ENCODE data around the gene TIMM17A.

The TIMM17A gene

DNA sequence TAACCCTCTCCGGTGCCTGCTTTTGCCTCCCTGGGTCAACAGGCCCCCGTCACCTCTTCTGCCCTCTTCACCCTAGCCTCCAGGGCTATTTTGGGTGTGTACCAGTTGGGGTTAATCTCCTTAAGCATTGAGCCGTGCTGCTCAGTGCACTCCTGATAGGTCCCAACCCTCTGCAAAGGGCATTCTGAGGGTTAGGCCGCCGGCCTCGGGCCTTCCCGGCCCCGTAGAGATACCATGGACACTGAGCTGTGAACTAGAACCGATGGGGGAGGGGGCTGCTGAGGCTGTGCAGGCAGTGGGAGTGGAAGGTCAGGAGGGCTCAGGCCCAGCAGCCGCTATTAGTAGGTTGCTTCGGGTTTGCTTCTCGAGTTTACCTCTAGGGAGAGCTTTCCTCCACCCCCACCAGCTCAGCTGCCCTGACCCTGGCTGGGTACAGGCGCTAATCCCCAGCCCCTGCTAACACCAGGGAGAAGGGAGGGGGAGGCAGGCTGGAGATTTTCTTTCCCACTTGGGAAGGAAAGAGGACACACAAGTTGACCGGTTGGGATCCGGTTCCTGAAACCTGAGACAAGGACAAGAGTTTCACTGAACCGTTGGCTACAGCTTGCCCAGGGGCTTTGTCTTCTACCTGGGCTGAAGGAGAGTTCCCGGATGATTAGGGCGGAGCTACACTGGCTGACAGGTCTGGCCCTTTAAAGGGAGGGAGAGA is 13.7 kb upstream of the TIMM17A start:
- Histone ChIP-seq H3K27me3 (ENCODE audit: control insufficient read depth, insufficient read depth, low read length) (peaks cover 4% of the 10 kb centered on the region), H3K4me3 (ENCODE audit: low read depth, low read length) (peak overlapping the region; percentile 47), H3K4me1 (ENCODE audit: control insufficient read depth, insufficient read depth, low read length) (peaks cover 26% of the 10 kb centered on the region), H3K36me3 (ENCODE audit: control insufficient read depth, insufficient read depth, low read length) (no peaks in the 10 kb centered on the region), H3K9ac (ENCODE audit: low read length) (peak overlapping the region; percentile 81), H3K27ac (ENCODE audit: low read depth, low read length) (peak overlapping the region; percentile 62), H3K9me3 (ENCODE audit: control insufficient read depth, insufficient read depth, low read depth, low read length) (no peaks in the 10 kb centered on the region)

DNA sequence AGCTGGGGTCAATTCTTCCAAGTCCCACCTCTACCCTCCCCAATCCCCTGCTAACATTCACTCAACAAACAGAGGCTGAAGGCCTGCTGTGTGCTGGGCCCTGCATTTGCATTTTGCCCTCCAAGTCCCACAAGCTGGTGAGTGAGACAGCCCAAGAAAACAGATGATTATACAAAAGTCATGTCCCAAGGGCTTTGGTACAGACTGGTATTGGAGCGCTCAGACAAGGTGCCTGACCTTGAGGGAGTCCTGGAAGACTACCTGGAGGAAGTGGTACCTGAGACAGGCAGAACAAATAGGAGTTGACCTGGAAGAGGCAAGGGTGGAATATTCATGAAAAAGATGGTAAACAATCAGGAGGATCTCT is 13.2 kb upstream of the TIMM17A start:
- peaks cover 9% of the 10 kb centered on the region for H3K27me3 ChIP-seq (ENCODE audit: control insufficient read depth, insufficient read depth, low read length)
- H3K9ac ChIP-seq (ENCODE audit: low read length), result peak overlapping the region; percentile 81
- H3K36me3 ChIP-seq (ENCODE audit: control insufficient read depth, insufficient read depth, low read length), result no peaks in the 10 kb centered on the region
- H3K4me1 ChIP-seq (ENCODE audit: control insufficient read depth, insufficient read depth, low read length), result peaks cover 26% of the 10 kb centered on the region
- H3K4me3 ChIP-seq (ENCODE audit: low read depth, low read length), result peak overlapping the region; percentile 47; the same call in 1 of the 2 replicates
- no peak overlapping the region; the same call in 1 of the 2 replicates for H3K27ac ChIP-seq (ENCODE audit: low read depth, low read length)
- H3K9me3 ChIP-seq (ENCODE audit: control insufficient read depth, insufficient read depth, low read depth, low read length), result no peaks in the 10 kb centered on the region

DNA sequence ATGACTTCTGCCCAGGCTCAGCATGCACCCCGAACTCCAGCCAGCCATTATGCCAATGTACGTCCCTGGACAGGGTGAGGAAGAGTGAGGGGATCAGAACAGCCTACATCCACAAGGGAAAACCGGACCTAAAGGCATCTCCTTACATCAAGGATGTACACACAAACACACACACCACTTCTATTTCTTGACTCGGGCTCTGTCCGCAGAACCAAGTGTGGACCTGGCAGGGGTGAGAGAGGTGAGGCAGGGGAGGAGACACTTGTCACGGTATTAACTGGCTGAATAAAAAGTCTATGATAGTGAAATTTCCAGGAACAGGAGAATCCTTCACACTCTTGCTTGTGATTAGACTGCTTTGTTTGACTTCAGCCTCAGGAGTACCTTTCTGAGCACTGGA is 11.3 kb upstream of the TIMM17A start:
- Histone ChIP-seq H3K4me3 (ENCODE audit: low read depth, low read length) (no peak overlapping the region), H3K27me3 (ENCODE audit: control insufficient read depth, insufficient read depth, low read length) (peaks cover 22% of the 10 kb centered on the region), H3K9me3 (ENCODE audit: control insufficient read depth, insufficient read depth, low read depth, low read length) (no peaks in the 10 kb centered on the region), H3K36me3 (ENCODE audit: control insufficient read depth, insufficient read depth, low read length) (no peaks in the 10 kb centered on the region), H3K4me1 (ENCODE audit: control insufficient read depth, insufficient read depth, low read length) (peaks cover 26% of the 10 kb centered on the region), H3K9ac (ENCODE audit: low read length) (no peak overlapping the region), H3K27ac (ENCODE audit: low read depth, low read length) (no peak overlapping the region)

DNA sequence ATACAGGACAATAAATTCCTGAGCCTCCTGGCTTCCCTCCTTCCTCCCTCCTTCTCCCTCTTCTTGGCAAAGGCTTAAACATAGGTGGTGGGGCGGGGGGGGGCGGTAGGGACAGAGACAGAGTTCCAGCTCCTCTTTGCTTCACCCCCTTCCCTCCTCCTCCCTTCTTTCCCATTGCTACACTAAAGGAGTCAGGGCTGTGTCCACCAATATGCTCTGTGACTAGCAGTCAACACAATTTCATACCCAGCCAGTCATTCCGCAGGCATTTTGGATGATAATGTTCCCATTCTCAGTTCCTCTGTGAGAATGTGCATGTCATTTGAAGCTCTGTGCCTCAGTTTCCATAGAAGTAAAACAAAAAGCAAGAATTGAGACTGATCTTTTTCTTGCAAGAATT is 10.7 kb upstream of the TIMM17A start:
- H3K9me3 ChIP-seq (ENCODE audit: control insufficient read depth, insufficient read depth, low read depth, low read length), result no peaks in the 10 kb centered on the region
- H3K4me3 ChIP-seq (ENCODE audit: low read depth, low read length), result no peak overlapping the region
- H3K27ac ChIP-seq (ENCODE audit: low read depth, low read length), result no peak overlapping the region
- H3K4me1 ChIP-seq (ENCODE audit: control insufficient read depth, insufficient read depth, low read length), result peaks cover 26% of the 10 kb centered on the region
- H3K36me3 ChIP-seq (ENCODE audit: control insufficient read depth, insufficient read depth, low read length), result no peaks in the 10 kb centered on the region
- no peak overlapping the region for H3K9ac ChIP-seq (ENCODE audit: low read length)
- peaks cover 22% of the 10 kb centered on the region for H3K27me3 ChIP-seq (ENCODE audit: control insufficient read depth, insufficient read depth, low read length)

DNA sequence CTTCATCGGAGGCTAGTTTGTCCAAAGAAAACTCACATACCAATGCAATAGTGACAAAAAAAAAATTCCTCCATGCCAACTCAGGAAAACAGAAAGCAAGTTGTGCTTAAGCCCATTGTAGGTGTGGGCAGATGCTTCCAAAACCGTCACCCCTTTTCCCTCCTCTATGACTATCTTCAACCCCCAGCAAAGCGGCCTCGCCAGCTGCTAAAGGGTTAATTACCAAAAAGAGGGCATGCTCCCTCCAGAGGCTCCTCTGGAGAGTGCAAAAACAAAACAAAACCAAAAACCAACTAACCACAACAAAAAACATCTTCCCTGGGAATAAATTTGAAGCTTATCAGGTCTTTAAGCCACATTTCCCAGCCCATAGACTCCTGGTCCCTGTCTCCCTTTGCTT is 10.1 kb upstream of the TIMM17A start:
- H3K4me1 ChIP-seq (ENCODE audit: control insufficient read depth, insufficient read depth, low read length), result peaks cover 26% of the 10 kb centered on the region
- peaks cover 22% of the 10 kb centered on the region for H3K27me3 ChIP-seq (ENCODE audit: control insufficient read depth, insufficient read depth, low read length)
- H3K27ac ChIP-seq (ENCODE audit: low read depth, low read length), result no peak overlapping the region
- H3K9me3 ChIP-seq (ENCODE audit: control insufficient read depth, insufficient read depth, low read depth, low read length), result no peaks in the 10 kb centered on the region
- no peaks in the 10 kb centered on the region for H3K36me3 ChIP-seq (ENCODE audit: control insufficient read depth, insufficient read depth, low read length)
- H3K9ac ChIP-seq (ENCODE audit: low read length), result no peak overlapping the region
- H3K4me3 ChIP-seq (ENCODE audit: low read depth, low read length), result peak overlapping the region; percentile 2; the same call in 1 of the 2 replicates

DNA sequence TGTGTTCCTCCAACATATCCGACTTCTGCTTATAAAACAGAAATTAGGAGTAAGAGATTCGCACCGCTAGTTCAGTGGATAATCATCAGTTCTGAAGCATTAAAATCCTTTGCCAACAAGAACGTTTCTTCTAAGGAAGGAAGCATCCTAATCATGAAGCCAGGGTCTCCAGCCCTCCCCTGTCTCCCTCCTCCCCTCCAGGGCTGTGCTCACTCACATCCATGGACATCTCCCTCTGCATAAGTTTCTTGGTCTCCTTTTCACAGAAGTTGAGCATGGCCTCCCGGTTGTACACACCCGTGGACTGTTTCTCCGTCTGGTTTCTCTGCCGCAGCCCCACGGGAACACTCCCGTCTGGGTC is 9.5 kb upstream of the TIMM17A start:
- peaks cover 22% of the 10 kb centered on the region for H3K27me3 ChIP-seq (ENCODE audit: control insufficient read depth, insufficient read depth, low read length)
- H3K9me3 ChIP-seq (ENCODE audit: control insufficient read depth, insufficient read depth, low read depth, low read length), result no peaks in the 10 kb centered on the region
- H3K4me1 ChIP-seq (ENCODE audit: control insufficient read depth, insufficient read depth, low read length), result peaks cover 26% of the 10 kb centered on the region
- peak overlapping the region; percentile 4 for H3K9ac ChIP-seq (ENCODE audit: low read length)
- no peaks in the 10 kb centered on the region for H3K36me3 ChIP-seq (ENCODE audit: control insufficient read depth, insufficient read depth, low read length)
- peak overlapping the region; percentile 70 for H3K4me3 ChIP-seq (ENCODE audit: low read depth, low read length)
- H3K27ac ChIP-seq (ENCODE audit: low read depth, low read length), result no peak overlapping the region

DNA sequence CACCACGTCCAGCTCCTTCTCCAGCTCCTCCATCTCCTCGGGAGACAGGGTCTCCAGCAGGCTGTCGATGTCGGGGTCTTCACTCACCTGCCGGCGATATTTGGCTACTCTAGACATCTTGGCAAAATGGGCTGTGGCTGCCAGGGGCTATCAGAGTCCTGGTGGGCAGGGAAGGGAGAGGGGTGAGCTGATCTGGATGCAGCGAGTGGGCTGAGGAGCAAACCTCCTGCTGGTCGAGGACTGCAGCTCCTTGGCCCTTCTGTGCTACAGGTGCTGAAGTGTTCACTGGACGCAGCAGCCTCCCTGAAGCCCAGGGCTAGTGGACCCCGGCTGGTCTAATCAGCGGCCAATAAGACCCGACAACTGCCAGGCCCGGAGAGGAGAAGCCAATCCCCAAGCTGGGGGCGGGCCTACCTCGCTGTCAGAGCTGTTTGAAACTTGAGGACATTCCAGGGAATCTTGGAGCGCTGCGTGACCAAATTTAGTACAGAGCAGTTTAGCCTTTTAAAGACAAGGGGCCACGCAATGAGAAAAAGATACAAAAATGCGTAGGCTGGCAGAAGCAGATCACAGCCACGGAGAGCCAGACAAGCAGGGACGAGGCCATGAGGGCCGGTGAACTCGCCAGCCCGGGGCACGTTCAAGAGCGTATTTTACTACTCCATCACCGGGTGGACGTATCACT is 8.9 kb upstream of the TIMM17A start, which contains the start of gene LMOD1:
LMOD1 (minus strand) TSS at position 325 of the 685 bp plus-strand sequence; CDS start at position 117, 208 bp downstream.
- Histone ChIP-seq H3K36me3 (ENCODE audit: control insufficient read depth, insufficient read depth, low read length) (no peaks in the 10 kb centered on the region), H3K27ac (ENCODE audit: low read depth, low read length) (no peak within 1 kb of the TSS), H3K4me3 (ENCODE audit: low read depth, low read length) (peak within 1 kb of the TSS; percentile 70), H3K9ac (ENCODE audit: low read length) (peak within 1 kb of the TSS; percentile 41), H3K4me1 (ENCODE audit: control insufficient read depth, insufficient read depth, low read length) (peaks cover 23% of the 10 kb centered on the region), H3K27me3 (ENCODE audit: control insufficient read depth, insufficient read depth, low read length) (peaks cover 22% of the 10 kb centered on the region), H3K9me3 (ENCODE audit: control insufficient read depth, insufficient read depth, low read depth, low read length) (no peaks in the 10 kb centered on the region)

DNA sequence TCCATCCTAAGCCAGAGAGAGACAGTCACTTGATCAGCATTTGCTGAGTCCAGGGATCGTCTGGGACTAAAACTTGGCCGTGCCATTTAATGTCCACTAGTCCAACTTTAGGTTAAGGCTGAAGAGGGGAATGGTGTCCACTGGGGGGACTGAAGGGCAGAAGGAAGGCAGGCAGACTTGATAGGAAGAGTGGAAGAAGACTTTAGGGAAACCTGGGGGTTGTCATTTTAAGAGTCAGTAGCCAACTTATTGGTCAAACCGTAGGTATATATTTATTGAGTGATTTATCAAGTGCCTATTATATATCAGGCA is 7.7 kb upstream of the TIMM17A start:
- Histone ChIP-seq H3K4me1 (ENCODE audit: control insufficient read depth, insufficient read depth, low read length) (peaks cover 13% of the 10 kb centered on the region), H3K27me3 (ENCODE audit: control insufficient read depth, insufficient read depth, low read length) (peaks cover 22% of the 10 kb centered on the region), H3K36me3 (ENCODE audit: control insufficient read depth, insufficient read depth, low read length) (no peaks in the 10 kb centered on the region), H3K9me3 (ENCODE audit: control insufficient read depth, insufficient read depth, low read depth, low read length) (no peaks in the 10 kb centered on the region), H3K27ac (ENCODE audit: low read depth, low read length) (no peak overlapping the region), H3K9ac (ENCODE audit: low read length) (no peak overlapping the region), H3K4me3 (ENCODE audit: low read depth, low read length) (no peak overlapping the region)

DNA sequence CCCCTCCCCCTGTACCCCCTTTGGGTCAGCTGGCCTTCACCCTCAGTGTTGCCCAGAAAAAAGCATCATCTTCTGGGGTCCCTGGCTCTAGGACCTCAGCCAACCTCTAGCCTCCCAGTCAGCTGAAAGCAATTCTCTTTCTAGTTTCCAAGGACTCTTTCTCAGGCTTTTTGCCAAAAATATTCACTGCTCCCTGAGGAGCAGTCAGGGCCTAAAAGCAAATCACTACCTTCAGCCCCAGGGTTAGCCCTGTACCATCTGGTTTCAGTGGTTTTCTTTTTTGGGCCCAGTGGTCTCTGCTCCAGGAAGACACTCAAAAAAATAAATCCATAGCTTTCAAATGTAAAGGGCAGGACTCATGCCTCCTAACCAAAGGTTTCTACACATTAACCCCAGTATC is 5.8 kb upstream of the TIMM17A start:
- peaks cover 22% of the 10 kb centered on the region for H3K27me3 ChIP-seq (ENCODE audit: control insufficient read depth, insufficient read depth, low read length)

DNA sequence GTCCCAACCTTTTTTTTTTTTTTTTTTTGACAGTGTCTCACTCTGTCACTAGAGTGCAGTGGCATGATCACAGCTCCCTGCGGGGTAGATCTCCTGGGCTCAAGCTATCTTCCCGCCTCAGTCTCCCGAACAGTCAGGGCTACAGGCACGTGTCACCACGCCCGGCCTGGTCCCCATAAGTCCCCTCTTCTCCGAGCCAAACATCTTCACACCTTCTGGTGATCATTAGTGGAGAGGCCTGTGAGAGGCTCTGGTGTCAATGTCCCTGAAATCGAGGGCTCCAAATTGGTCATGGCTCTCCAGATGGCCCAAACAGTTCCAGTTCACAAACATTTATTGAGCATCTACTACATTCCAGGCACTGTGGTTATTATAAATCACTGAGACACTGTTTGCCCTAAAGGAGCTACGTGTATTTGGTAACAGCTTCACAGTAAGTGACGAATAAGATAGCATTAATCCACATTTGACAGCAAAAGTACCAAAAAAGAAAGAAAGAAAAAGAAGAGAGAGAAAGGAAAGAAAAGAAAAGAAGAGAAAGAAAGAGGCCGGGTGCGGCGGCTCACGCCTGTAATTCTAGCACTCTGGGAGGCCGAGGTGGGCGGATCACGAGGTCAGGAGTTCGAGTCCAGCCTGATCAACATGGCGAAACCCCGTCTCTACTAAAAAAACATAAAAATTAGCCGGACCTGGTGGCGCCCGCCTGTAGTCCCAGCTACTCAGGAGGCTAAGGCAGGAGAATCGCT is 867 bp upstream of the TIMM17A start:
- Histone ChIP-seq H3K9me3 (ENCODE audit: control insufficient read depth, insufficient read depth, low read depth, low read length) (no peaks in the 10 kb centered on the region), H3K27ac (ENCODE audit: low read depth, low read length) (peak overlapping the region; percentile 78; the same call in 1 of the 2 replicates), H3K27me3 (ENCODE audit: control insufficient read depth, insufficient read depth, low read length) (no peaks in the 10 kb centered on the region), H3K9ac (ENCODE audit: low read length) (peak overlapping the region; percentile 97), H3K4me1 (ENCODE audit: control insufficient read depth, insufficient read depth, low read length) (peaks cover 7% of the 10 kb centered on the region), H3K4me3 (ENCODE audit: low read depth, low read length) (peak overlapping the region; percentile 97), H3K36me3 (ENCODE audit: control insufficient read depth, insufficient read depth, low read length) (peaks cover 21% of the 10 kb centered on the region)

More for the DNA sequence above, 5.8 kb upstream of the TIMM17A start:
- Histone ChIP-seq H3K4me1 (ENCODE audit: control insufficient read depth, insufficient read depth, low read length) (peaks cover 17% of the 10 kb centered on the region), H3K9ac (ENCODE audit: low read length) (no peak overlapping the region), H3K9me3 (ENCODE audit: control insufficient read depth, insufficient read depth, low read depth, low read length) (no peaks in the 10 kb centered on the region), H3K4me3 (ENCODE audit: low read depth, low read length) (no peak overlapping the region), H3K36me3 (ENCODE audit: control insufficient read depth, insufficient read depth, low read length) (no peaks in the 10 kb centered on the region), H3K27ac (ENCODE audit: low read depth, low read length) (no peak overlapping the region)

DNA sequence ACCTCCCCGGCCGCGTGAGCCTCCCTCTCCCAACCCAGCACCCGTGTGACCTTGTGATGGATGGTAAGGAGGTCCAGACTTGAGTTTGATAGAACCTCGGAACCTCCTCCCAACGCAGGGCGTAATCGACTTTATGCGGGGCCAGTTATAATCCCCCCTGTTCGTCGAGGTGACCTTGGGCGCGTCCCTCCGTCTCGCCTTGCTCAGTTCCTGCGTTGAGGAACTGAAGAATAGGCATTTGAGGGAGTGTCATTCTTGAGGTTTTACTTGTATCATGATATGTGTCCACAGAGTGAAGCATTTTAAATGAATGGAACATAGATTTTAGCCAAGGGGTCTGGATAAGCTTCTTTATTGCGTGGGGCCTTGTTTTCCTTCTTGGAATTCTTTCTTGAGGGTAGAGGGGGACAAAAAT is 433 bp downstream of the TIMM17A start:
- Histone ChIP-seq H3K4me1 (ENCODE audit: control insufficient read depth, insufficient read depth, low read length) (peaks cover 7% of the 10 kb centered on the region), H3K9me3 (ENCODE audit: control insufficient read depth, insufficient read depth, low read depth, low read length) (no peaks in the 10 kb centered on the region), H3K9ac (ENCODE audit: low read length) (peak overlapping the region; percentile 97), H3K36me3 (ENCODE audit: control insufficient read depth, insufficient read depth, low read length) (peaks cover 31% of the 10 kb centered on the region), H3K4me3 (ENCODE audit: low read depth, low read length) (peak overlapping the region; percentile 97), H3K27ac (ENCODE audit: low read depth, low read length) (peak overlapping the region; percentile 78; the same call in 1 of the 2 replicates), H3K27me3 (ENCODE audit: control insufficient read depth, insufficient read depth, low read length) (no peaks in the 10 kb centered on the region)

Measured in HUES6 (cell line).